OCI-LY1 (cell line): ENCODE data around the gene KRTAP6-3.

Source experiments
- H2AFZ ChIP-seq: fragments of 200-600 bp; sonication (generic), shearing (Covaris generic); 2 replicates; pipeline ENCODE4 v1.6.0; 2014; ENCODE audit warnings: antibody characterized with exemption, mild to moderate bottlenecking, low read length
- H3F3A ChIP-seq: fragments of 200-600 bp; sonication (generic), shearing (Covaris generic); 2 replicates; pipeline ENCODE4 v1.6.0; 2014; ENCODE audit warnings: mild to moderate bottlenecking, antibody characterized with exemption, low read length, moderate library complexity; ENCODE audit not compliant: insufficient read depth
- H3K27ac ChIP-seq: fragments of 200-600 bp; sonication (generic); 2 replicates; pipeline ENCODE4 v1.5.1; 2014; ENCODE audit warnings: low read length, mixed run types, mild to moderate bottlenecking, low read depth; ENCODE audit not compliant: poor library complexity, severe bottlenecking
- H3K27me3 ChIP-seq: fragments of 200-600 bp; sonication (generic); 2 replicates; pipeline ENCODE4 v1.6.0; 2014; ENCODE audit warnings: antibody characterized with exemption, mild to moderate bottlenecking, low read length, moderate library complexity; ENCODE audit not compliant: insufficient read depth
- H3K36me3 ChIP-seq: fragments of 200-600 bp; sonication (generic); 2 replicates; pipeline ENCODE4 v1.6.1; 2014; ENCODE audit warnings: mild to moderate bottlenecking, antibody characterized with exemption, low read length, moderate library complexity, mixed read lengths; ENCODE audit not compliant: insufficient read depth
- H3K4me1 ChIP-seq: fragments of 200-600 bp; sonication (generic); 2 replicates; pipeline ENCODE4 v1.5.1; 2014; ENCODE audit warnings: mild to moderate bottlenecking, low read length, moderate library complexity; ENCODE audit not compliant: insufficient read depth, severe bottlenecking
- H3K4me2 ChIP-seq: fragments of 200-600 bp; sonication (generic), shearing (Covaris generic); 2 replicates; pipeline ENCODE4 v1.6.1; 2014; ENCODE audit warnings: low read length
- H3K4me3 ChIP-seq: fragments of 200-600 bp; sonication (generic); 2 replicates; pipeline ENCODE4 v1.5.1; 2014; ENCODE audit warnings: low read length, low read depth, mild to moderate bottlenecking, mixed read lengths; ENCODE audit not compliant: poor library complexity, severe bottlenecking
- H3K79me2 ChIP-seq: fragments of 200-600 bp; shearing (Covaris generic); 2 replicates; pipeline ENCODE4 v1.6.1; 2016; ENCODE audit warnings: mixed run types, low read length, mixed read lengths; ENCODE audit not compliant: insufficient read depth
- H3K9ac ChIP-seq: fragments of 200-600 bp; sonication (generic), shearing (Covaris generic); 2 replicates; pipeline ENCODE4 v1.6.1; 2014; ENCODE audit warnings: mild to moderate bottlenecking, low read length, mixed read lengths
- H3K9me2 ChIP-seq: fragments of 200-600 bp; sonication (generic), shearing (Covaris generic); 2 replicates; pipeline ENCODE4 v1.6.1; 2014; ENCODE audit warnings: low read depth, mild to moderate bottlenecking, low read length, mixed read lengths
- H3K9me3 ChIP-seq: fragments of 200-600 bp; shearing (Covaris generic); 2 replicates; pipeline ENCODE4 v1.6.1; 2014; ENCODE audit warnings: low read length, mixed read lengths
- H4K20me1 ChIP-seq: fragments of 200-600 bp; sonication (generic), shearing (Covaris generic); 2 replicates; pipeline ENCODE4 v1.6.0; 2016; ENCODE audit warnings: mild to moderate bottlenecking, low read length; ENCODE audit not compliant: insufficient read depth
- EZH2 ChIP-seq: fragments of 200-600 bp; sonication (generic), shearing (Covaris generic); IDR thresholded peaks from 2 replicates; pipeline ENCODE4 v1.8.0; 2017; ENCODE audit warnings: borderline replicate concordance, mixed run types, mild to moderate bottlenecking, antibody characterized with exemption, low read length, moderate library complexity, mixed read lengths
- TF ChIP-seq, protein P1 (sequence below): fragments of 200-600 bp; sonication (generic), shearing (Covaris generic); IDR thresholded peaks from 2 replicates; pipeline ENCODE4 v1.5.1; 2017; ENCODE audit warnings: mild to moderate bottlenecking, antibody characterized with exemption, low read length, moderate library complexity, mixed read lengths

KRTAP6-3 gene

GRCh38 chr21:30605968-30606367, 13.7 kb downstream of the KRTAP6-3 start:
- no peaks in the 10 kb centered on the region for H3K9me3 ChIP-seq
- H3K79me2 ChIP-seq: no peaks in the 10 kb centered on the region
- no peak overlapping the region for H2AFZ ChIP-seq
- H3K4me3 ChIP-seq: no peak overlapping the region
- no peaks in the 10 kb centered on the region for H4K20me1 ChIP-seq
- no peak overlapping the region for H3K27ac ChIP-seq
- no peaks in the 10 kb centered on the region for H3K9me2 ChIP-seq
- H3K27me3 ChIP-seq: no peaks in the 10 kb centered on the region
- no peaks in the 10 kb centered on the region for H3F3A ChIP-seq
- no peak overlapping the region for H3K9ac ChIP-seq
- H3K4me1 ChIP-seq: no peaks in the 10 kb centered on the region
- H3K36me3 ChIP-seq: no peaks in the 10 kb centered on the region
- TF ChIP-seq, protein P1, sequence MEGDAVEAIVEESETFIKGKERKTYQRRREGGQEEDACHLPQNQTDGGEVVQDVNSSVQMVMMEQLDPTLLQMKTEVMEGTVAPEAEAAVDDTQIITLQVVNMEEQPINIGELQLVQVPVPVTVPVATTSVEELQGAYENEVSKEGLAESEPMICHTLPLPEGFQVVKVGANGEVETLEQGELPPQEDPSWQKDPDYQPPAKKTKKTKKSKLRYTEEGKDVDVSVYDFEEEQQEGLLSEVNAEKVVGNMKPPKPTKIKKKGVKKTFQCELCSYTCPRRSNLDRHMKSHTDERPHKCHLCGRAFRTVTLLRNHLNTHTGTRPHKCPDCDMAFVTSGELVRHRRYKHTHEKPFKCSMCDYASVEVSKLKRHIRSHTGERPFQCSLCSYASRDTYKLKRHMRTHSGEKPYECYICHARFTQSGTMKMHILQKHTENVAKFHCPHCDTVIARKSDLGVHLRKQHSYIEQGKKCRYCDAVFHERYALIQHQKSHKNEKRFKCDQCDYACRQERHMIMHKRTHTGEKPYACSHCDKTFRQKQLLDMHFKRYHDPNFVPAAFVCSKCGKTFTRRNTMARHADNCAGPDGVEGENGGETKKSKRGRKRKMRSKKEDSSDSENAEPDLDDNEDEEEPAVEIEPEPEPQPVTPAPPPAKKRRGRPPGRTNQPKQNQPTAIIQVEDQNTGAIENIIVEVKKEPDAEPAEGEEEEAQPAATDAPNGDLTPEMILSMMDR: no peak
- no peak for TF ChIP-seq EZH2
- no peak overlapping the region for H3K4me2 ChIP-seq

GRCh38 chr21:30612132-30612531, 19.9 kb downstream of the KRTAP6-3 start:
- Histone ChIP-seq H3K27me3 (no peaks in the 10 kb centered on the region), H3K9me2 (no peaks in the 10 kb centered on the region), H3K79me2 (no peaks in the 10 kb centered on the region), H2AFZ (no peak overlapping the region), H3K4me2 (no peak overlapping the region), H3F3A (no peaks in the 10 kb centered on the region), H3K9ac (no peak overlapping the region), H3K9me3 (no peaks in the 10 kb centered on the region), H3K4me1 (no peaks in the 10 kb centered on the region), H3K27ac (no peak overlapping the region), H3K4me3 (no peak overlapping the region), H4K20me1 (no peaks in the 10 kb centered on the region), H3K36me3 (no peaks in the 10 kb centered on the region)
- TF ChIP-seq EZH2: no peak
- TF ChIP-seq, protein P1: no peak

DNA sequence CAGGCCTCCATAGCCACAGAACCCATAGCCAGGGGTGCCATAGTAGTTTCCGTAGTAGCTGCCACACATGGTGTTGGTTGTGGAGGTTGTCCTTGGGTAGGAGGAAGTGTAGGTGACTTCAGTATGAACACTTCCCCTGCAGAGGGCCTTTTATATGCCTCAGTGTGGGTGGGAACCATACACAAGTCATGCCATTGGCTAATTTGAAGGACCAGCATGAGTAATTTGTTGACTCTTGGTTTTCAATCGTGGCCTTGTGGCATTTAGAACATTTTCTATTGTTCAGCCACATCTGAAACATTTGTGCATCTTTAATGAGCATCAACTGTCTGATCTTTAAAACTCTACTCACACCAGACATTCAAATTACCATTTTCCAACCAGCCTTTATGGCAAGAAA, 21.6 kb downstream of the KRTAP6-3 start, which contains the start of gene KRTAP6-1:
Gene KRTAP6-1 (minus strand): TSS at position 95 of the 400 bp plus-strand sequence. CDS start 26 bp downstream, at position 69.
- no peak within 1 kb of the TSS for H2AFZ ChIP-seq
- H3K4me3 ChIP-seq: no peak within 1 kb of the TSS
- H3F3A ChIP-seq: no peaks in the 10 kb centered on the region
- no peaks in the 10 kb centered on the region for H3K9me2 ChIP-seq
- no peak within 1 kb of the TSS for H3K27ac ChIP-seq
- no peak for TF ChIP-seq EZH2
- TF ChIP-seq, protein P1: no peak
- no peaks in the 10 kb centered on the region for H3K4me1 ChIP-seq
- no peak within 1 kb of the TSS for H3K4me2 ChIP-seq
- no peaks in the 10 kb centered on the region for H3K36me3 ChIP-seq
- H3K27me3 ChIP-seq: no peaks in the 10 kb centered on the region
- no peak within 1 kb of the TSS for H3K9ac ChIP-seq
- H3K79me2 ChIP-seq: no peaks in the 10 kb centered on the region
- no peaks in the 10 kb centered on the region for H3K9me3 ChIP-seq
- H4K20me1 ChIP-seq: no peaks in the 10 kb centered on the region
